ENCODE data around the gene ELMO2.

ELMO2 gene

DNA sequence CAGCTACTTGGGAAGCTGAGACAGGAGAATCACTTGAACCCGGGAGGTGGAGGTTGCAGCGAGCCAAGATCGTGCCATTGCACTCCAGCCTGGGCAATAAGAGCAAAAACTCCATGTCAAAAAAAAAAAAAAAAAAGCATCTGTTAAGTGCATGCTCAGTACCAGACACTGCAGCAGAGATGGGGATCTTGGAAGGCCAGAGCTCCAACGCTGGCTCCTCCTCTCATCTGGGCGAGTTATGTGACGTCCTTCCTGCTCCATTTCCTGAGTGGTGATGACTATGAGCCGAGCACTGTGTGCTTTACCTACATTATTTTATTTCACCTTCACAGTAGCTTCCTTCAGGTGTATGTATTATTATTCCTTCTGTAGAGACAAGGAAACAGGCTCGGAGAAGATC is 59.6 kb downstream of the ELMO2 start:
- no peak for DNase-seq
- H3K9me3 ChIP-seq (ENCODE audit: severe bottlenecking), result no peaks in the 10 kb centered on the region
- H3K36me3 ChIP-seq, result no peaks in the 10 kb centered on the region; the same call in 1 of the 2 replicates
- no peaks in the 10 kb centered on the region for H3K27me3 ChIP-seq (ENCODE audit: insufficient read depth, low read depth, severe bottlenecking)
- H3K27ac ChIP-seq, result no peak overlapping the region
- no peak overlapping the region for H3K4me3 ChIP-seq (ENCODE audit: low read depth, low read length)
- TF ChIP-seq, protein P1, sequence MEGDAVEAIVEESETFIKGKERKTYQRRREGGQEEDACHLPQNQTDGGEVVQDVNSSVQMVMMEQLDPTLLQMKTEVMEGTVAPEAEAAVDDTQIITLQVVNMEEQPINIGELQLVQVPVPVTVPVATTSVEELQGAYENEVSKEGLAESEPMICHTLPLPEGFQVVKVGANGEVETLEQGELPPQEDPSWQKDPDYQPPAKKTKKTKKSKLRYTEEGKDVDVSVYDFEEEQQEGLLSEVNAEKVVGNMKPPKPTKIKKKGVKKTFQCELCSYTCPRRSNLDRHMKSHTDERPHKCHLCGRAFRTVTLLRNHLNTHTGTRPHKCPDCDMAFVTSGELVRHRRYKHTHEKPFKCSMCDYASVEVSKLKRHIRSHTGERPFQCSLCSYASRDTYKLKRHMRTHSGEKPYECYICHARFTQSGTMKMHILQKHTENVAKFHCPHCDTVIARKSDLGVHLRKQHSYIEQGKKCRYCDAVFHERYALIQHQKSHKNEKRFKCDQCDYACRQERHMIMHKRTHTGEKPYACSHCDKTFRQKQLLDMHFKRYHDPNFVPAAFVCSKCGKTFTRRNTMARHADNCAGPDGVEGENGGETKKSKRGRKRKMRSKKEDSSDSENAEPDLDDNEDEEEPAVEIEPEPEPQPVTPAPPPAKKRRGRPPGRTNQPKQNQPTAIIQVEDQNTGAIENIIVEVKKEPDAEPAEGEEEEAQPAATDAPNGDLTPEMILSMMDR (IDR thresholded peaks at IDR 0.05; ENCODE audit: low read depth, low read length), result no peak

DNA sequence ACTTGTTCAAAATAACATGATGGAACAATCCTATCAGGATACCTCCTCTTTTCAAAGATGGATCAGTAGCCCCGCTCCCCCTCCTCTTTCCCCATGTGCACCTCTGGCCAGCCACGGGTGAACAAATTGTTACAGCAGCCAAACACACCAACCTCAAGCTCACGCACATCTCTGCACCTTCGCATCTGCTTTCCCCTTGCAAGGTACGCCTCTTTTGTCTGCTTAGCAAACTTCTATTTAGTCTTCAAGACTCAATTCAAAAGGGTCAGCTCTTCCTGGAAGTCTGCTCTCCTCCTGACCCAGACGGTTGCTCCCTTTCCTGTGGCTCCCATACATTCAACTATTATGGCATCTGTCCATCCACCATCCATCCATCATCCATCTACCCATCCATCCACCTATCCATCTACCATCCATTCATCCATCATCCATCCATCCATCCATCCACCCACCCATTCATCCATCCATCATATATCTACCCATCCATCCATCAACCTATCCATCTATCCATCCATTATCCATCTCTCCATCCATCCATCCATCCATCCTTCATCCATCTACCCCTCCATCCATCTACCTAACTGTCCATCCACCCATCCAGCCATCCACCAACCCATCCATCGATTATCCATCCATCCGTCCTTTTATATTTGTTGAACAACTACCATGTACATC is 61.8 kb downstream of the ELMO2 start:
- no peak overlapping the region for H3K4me3 ChIP-seq (ENCODE audit: low read depth, low read length)
- H3K27me3 ChIP-seq (ENCODE audit: insufficient read depth, low read depth, severe bottlenecking), result no peaks in the 10 kb centered on the region
- H3K27ac ChIP-seq, result no peak overlapping the region
- no peaks in the 10 kb centered on the region for H3K9me3 ChIP-seq (ENCODE audit: severe bottlenecking)
- no peak for DNase-seq
- no peaks in the 10 kb centered on the region for H3K36me3 ChIP-seq
- TF ChIP-seq, protein P1 (IDR thresholded peaks at IDR 0.05; ENCODE audit: low read depth, low read length), result no peak

DNA sequence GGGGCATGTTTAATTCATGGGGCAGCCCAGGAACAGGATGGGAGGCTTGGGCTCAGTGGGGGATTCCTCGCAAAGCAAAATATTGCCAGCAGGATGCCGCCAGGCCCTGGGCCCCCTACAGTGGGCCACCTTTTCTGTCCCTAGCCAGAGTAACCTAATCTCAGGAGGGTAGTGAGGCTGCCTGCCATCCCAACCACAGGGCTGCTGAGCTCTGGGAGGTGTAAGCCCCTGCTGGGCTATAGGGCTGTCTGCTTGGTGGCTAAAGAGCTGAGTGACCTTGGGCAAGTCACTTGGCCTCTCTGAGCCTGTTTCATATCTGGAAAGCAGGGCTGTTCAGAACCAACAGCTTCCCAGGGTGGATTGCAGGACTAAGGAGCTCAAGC is 62.4 kb downstream of the ELMO2 start:
- Histone ChIP-seq H3K27ac (peak overlapping the region; percentile 14; the same call in 1 of the 2 replicates), H3K9me3 (ENCODE audit: severe bottlenecking) (no peaks in the 10 kb centered on the region), H3K4me3 (ENCODE audit: low read depth, low read length) (no peak overlapping the region), H3K36me3 (no peaks in the 10 kb centered on the region), H3K27me3 (ENCODE audit: insufficient read depth, low read depth, severe bottlenecking) (no peaks in the 10 kb centered on the region)
- DNase-seq, result no peak
- TF ChIP-seq, protein P1 (IDR thresholded peaks at IDR 0.05; ENCODE audit: low read depth, low read length), result no peak

DNA sequence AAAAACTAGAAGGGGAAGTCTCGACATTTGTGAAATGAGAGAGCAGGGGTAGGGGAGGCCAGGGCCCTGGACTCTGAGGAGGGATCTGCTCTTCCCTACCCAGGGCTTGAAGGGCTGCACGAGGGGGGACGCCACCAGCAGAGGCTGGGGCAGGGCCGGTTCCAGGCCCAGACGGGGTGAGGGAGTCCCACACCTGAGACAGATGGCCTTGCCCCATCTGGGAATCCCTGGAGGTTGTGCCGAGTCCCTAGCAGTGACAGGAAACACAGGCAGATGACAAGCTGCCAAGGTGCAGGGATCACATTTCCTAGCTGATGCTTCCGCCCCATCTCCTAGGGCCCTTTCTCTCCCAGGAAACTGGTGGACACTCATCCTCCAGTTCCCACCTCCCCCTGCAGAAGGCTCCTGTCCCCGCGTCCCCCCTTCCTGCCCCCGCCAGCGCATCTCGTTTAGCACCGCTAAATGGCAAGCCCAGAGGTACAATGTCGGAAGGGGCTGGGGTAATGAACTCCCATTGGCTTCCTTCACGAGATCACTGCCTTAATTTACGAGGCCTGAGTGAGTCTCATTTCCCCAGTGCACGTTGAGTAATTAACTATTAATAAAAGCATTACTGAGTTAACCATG is 63.0 kb downstream of the ELMO2 start:
- no peaks in the 10 kb centered on the region for H3K36me3 ChIP-seq
- no peaks in the 10 kb centered on the region for H3K9me3 ChIP-seq (ENCODE audit: severe bottlenecking)
- DNase-seq, result peak; percentile 59
- no peak overlapping the region for H3K4me3 ChIP-seq (ENCODE audit: low read depth, low read length)
- peak overlapping the region; percentile 21 for H3K27ac ChIP-seq
- TF ChIP-seq, protein P1 (IDR thresholded peaks at IDR 0.05; ENCODE audit: low read depth, low read length), result no peak
- H3K27me3 ChIP-seq (ENCODE audit: insufficient read depth, low read depth, severe bottlenecking), result no peaks in the 10 kb centered on the region

DNA sequence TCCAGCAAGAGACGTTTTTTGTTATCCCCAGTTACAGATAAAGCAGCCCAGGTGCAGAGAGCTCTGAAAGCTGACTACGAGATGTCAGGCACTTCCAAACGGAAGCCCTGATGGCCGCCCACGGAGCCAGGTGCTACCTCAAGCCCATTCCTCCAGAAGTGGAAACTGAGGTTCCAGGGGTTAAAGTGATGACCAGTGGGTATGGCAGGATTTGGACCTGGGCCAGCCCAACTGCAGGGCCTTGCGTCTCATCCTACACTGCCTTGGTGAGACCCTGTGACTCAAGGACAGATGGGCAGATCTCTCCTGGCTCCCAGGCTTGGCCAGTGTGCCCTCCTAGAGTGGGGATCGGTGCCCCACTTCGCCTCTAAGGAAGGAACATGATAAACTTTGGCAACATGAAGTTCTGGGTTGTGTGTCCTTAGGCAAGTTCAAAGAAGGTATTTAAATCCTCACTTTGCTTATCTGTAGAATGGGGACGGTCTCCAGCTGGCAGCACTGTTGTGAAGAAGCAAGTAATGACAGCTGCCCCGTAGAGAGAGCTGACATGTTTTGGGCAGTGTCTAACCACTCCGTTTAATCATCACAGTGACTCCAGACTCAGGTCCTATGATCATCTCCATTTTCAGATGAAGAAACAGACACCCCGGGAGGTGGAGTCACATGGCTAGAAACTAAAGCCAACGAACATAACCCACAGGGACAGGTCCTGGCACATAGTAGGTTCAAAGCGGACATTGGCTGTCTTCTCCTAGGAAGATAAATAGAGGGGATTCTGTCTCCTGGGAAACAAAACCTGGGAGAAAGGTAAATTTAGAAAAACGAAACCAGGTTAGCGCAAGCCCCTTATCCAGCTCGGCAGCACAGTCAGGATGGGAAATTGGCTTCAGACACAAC is 63.7 kb downstream of the ELMO2 start:
- Histone ChIP-seq H3K27ac (peak overlapping the region; percentile 21; the same call in 1 of the 2 replicates), H3K9me3 (ENCODE audit: severe bottlenecking) (no peaks in the 10 kb centered on the region), H3K36me3 (no peaks in the 10 kb centered on the region), H3K27me3 (ENCODE audit: insufficient read depth, low read depth, severe bottlenecking) (no peaks in the 10 kb centered on the region), H3K4me3 (ENCODE audit: low read depth, low read length) (no peak overlapping the region)
- DNase-seq, result no peak
- TF ChIP-seq, protein P1 (IDR thresholded peaks at IDR 0.05; ENCODE audit: low read depth, low read length), result no peak

All from WERI-Rb-1 (cell line).